ENCODE results near the gene UST.
"Not testable (repeated sequence)": the region's sequence is repeated elsewhere in the genome, so short reads cannot be mapped to it uniquely, and the experiment has no call there.

UST gene

GRCh38 chr6:148831531-148831930 lies 84.7 kb downstream of the UST start:
- in situ Hi-C loops (cut with HindIII; ENCODE audit: low sequenced_read_pairs): no loop called here

GRCh38 chr6:148835920-148836441 lies 89.2 kb downstream of the UST start:
- in situ Hi-C loops (cut with HindIII; ENCODE audit: low sequenced_read_pairs): no loop called here

- in situ Hi-C loops (cut with HindIII; ENCODE audit: low sequenced_read_pairs): no loop called here
Measured at GRCh38 chr6:148836751-148837150, 89.9 kb downstream of the UST start.

- in situ Hi-C loops (cut with HindIII; ENCODE audit: low sequenced_read_pairs): no loop called here
Measured at GRCh38 chr6:148837941-148838340, 91.1 kb downstream of the UST start.

GRCh38 chr6:148839044-148839443 lies 92.2 kb downstream of the UST start:
- in situ Hi-C loops (cut with HindIII; ENCODE audit: low sequenced_read_pairs): no loop called here

- in situ Hi-C loops (cut with HindIII; ENCODE audit: low sequenced_read_pairs): no loop called here
Measured at GRCh38 chr6:148840256-148840655, 93.4 kb downstream of the UST start.

- in situ Hi-C loops (cut with HindIII; ENCODE audit: low sequenced_read_pairs): no loop called here
Measured at GRCh38 chr6:148842296-148843019, 95.6 kb downstream of the UST start.

GRCh38 chr6:148845464-148845863 lies 98.6 kb downstream of the UST start:
- in situ Hi-C loops (cut with HindIII; ENCODE audit: low sequenced_read_pairs): no loop called here

GRCh38 chr6:148846778-148847761 lies 100.2 kb downstream of the UST start:
- in situ Hi-C loops (cut with HindIII; ENCODE audit: low sequenced_read_pairs): no loop called here

GRCh38 chr6:148848915-148849314 lies 102.1 kb downstream of the UST start:
- in situ Hi-C loops (cut with HindIII; ENCODE audit: low sequenced_read_pairs): no loop called here

- in situ Hi-C loops (cut with HindIII; ENCODE audit: low sequenced_read_pairs): not testable (repeated sequence)
Measured at GRCh38 chr6:148849449-148849848, 102.6 kb downstream of the UST start.

GRCh38 chr6:148850964-148851363 lies 104.1 kb downstream of the UST start:
- in situ Hi-C loops (cut with HindIII; ENCODE audit: low sequenced_read_pairs): no loop called here

GRCh38 chr6:148851683-148852556 lies 105.1 kb downstream of the UST start:
- in situ Hi-C loops (cut with HindIII; ENCODE audit: low sequenced_read_pairs): no loop called here

GRCh38 chr6:148852688-148853087 lies 105.9 kb downstream of the UST start:
- in situ Hi-C loops (cut with HindIII; ENCODE audit: low sequenced_read_pairs): no loop called here

- in situ Hi-C loops (cut with HindIII; ENCODE audit: low sequenced_read_pairs): not testable (repeated sequence)
Measured at GRCh38 chr6:148853113-148853512, 106.3 kb downstream of the UST start.

- in situ Hi-C loops (cut with HindIII; ENCODE audit: low sequenced_read_pairs): no loop called here
Measured at GRCh38 chr6:148854096-148854495, 107.3 kb downstream of the UST start.

- in situ Hi-C loops (cut with HindIII; ENCODE audit: low sequenced_read_pairs): no loop called here
Measured at GRCh38 chr6:148854992-148855391, 108.2 kb downstream of the UST start.

- in situ Hi-C loops (cut with HindIII; ENCODE audit: low sequenced_read_pairs): no loop called here
Measured at GRCh38 chr6:148855744-148856143, 108.9 kb downstream of the UST start.

- in situ Hi-C loops (cut with HindIII; ENCODE audit: low sequenced_read_pairs): no loop called here
Measured at GRCh38 chr6:148857798-148858390, 111.1 kb downstream of the UST start.

- in situ Hi-C loops (cut with HindIII; ENCODE audit: low sequenced_read_pairs): not testable (repeated sequence)
Measured at GRCh38 chr6:148864132-148864531, 117.3 kb downstream of the UST start.

Measured in DLD1 (cell line).